Stimulated activated CD8-positive, alpha-beta memory T cell treated with anti-CD3 and anti-CD28 coated beads, Interleukin-2, amount 100 ng/mL, for 1 hour (primary cell): Measurements from ENCODE around the gene GLUL.

Experiments used
- DNase-seq, 2 donors: peaks; one replicate each; pipeline ENCODE4 v3.0.0-alpha.2; 2020; ENCODE audit warnings: low read depth in 2 of 2

GLUL gene

GRCh38 chr1:182391362-182392049 is at the start of gene GLUL:
Gene GLUL, minus strand, starts transcription at chr1:182391790. Its CDS starts 3,053 bp downstream, at chr1:182388737.
- DNase-seq, result peak in 1 of 2 donors; percentile 22

- DNase-seq, result no peak
These were observed 46.7 kb upstream of the GLUL start for GRCh38 chr1:182438326-182438725.

GRCh38 chr1:182433580-182433979 is 42.0 kb upstream of the GLUL start:
- DNase-seq, result no peak

DNA sequence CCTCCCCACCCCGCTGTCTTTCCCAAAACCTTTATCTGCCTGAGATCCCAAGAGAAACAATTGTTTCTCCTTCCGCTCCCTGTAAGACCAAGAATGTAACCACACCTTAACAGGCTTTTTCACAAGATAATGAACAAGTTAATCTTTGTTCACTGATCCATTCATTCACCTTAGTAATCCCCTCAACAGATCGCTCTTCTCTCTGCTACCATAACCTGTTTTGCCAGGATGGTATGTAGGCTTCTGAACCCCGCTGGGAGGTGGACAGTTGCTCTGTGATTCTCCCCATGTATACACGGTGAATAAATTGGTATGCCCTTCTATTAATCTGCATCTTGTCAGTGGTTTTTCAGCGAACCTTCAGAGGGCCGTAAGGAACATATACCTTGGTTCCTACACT is 39.7 kb upstream of the GLUL start:
- DNase-seq, result no peak

DNA sequence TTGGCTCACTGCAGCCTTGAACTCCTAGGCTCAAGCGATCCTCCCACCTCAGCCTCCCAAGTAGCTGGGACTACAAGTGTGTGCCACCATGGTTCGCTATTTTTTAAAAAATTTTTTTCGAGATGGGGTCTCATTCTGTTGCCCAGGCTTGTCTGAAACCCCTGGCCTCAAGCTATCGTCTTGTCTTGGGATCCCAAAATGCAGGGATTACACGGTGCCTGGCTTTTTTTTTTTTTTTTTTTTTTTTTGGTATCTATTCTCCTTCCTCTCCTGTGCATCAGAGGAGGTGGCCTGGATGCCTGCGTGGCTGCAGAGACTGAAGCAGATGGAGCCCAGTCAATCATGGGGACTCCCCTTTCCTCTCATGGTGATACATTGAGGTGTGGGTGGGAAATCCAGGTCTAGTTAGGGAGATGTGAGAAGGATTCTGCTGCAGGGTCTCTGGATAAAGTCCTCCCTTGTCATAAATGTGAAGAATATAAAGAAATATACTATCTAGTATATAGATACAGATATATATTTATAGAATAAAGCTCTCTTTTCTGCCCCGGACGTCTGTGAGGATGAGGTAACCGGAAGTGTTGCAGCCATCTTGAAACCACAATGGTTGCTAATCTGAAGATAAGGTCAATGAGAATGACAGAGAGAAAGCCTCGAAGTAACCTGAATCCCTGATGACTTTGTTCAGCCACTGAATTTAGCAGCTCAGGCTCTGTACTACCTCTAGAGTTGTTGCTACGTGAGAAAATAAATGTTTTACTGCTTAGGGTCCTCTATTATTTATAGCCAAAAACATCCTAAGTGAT is 38.9 kb upstream of the GLUL start:
- no peak for DNase-seq

DNA sequence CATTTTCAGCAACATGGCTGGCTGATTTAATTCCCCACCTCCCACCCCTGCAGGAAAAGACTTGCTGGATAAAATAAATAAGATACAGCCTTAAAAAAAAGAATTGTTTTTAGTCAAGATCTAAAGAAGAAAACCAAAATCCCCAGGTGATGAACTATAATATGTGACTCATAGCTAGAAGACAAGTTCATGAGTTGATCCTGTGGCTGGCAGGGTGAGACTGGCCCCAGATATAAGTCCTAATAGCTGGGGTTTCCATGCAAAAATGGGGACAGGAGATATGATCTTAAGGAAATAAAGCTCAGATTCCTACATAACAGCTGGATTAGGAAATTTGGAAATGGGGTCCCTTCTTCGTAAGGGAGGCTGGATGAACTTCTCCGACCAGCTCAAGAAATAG is 36.5 kb upstream of the GLUL start:
- DNase-seq, result no peak

GRCh38 chr1:182426442-182427430 is 35.1 kb upstream of the GLUL start:
- DNase-seq, result no peak

DNA sequence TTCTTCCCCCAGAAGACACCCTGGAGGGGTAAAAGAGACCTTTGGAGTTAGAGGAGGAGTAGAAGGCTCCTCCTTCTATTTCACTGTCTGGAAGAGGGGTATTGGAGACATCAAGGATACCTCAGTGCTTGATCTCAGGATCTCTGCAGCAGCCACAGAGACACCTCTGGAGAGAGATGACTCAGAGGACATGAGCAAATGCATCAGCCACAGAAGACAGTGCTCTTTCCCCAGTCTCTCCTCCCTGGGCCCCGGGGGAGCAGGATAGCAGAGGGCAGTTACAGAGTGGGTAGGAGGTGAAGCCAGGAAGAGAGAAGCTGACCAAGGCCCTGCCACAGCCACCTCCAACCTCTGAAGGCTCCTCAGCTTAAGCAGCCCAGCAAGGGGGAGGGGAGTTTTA is 24.2 kb upstream of the GLUL start:
- no peak for DNase-seq

DNA sequence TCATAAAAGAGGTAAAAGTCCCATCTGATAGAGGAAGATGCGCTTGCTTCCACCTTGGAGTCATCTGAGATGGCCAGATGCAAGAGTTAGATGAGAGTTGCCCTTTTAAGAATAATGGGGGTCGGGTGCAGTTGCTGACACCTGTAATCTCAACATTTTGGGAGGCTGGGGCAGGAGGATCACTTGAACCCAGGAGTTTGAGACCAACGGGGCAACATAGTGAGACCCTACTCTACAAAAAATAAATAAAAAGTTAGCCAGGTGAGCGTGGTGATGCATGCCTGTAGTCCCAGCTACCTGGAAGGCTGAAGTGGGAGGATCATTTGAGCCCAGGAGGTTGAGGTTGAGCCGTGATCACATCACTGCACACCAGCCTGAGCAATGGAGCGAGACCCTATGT is 22.4 kb upstream of the GLUL start:
- no peak for DNase-seq

GRCh38 chr1:182413486-182413885 is 21.9 kb upstream of the GLUL start:
- no peak for DNase-seq

DNA sequence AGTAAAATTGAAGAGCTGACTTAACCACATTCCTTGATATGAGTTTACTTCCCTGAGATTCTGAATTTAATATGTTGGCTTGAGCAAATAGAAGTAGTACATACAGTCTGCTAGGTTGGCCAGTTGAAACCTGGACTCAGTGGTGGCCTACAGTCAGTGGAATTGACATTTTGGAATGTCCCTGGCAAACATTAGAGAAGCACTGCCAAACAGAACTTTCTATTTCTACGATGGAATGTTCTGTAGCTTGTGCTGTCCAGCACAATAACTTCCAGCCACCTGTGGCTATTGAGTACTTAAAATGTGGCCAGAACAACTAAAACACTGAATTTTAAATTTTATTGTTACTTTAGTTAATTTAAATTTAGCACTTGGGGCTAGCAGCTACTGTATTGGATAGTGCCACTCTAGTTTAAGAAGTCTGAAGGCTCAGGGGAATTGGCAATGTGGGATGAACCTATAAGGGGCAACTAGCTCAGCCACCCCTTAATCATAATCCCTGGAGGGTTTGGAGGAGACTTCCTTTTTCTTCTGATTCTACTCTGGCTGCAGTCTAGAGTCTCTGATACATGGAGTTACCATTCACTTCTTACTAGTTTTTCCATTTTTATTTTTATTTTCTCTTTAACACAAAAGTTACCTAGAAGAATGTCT is 19.2 kb upstream of the GLUL start:
- DNase-seq, result no peak

DNA sequence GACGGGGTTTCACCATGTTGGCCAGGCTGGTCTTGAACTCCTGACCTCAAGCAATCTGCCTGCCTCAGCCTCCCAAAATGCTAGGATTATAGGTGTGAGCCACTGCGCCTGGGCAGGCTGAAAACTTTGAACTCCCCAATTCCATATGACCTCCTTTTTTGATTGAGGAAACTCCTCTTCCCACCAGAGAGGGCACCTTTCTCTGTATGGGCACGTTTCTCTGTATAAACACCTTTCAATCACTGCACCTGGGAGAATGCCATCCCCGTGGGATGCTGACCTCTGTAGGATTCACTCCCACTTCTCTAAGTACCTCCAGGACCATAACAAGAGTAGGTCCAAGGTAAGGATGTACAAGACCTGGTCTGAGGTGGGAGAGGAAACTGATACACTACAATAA is 18.5 kb upstream of the GLUL start:
- no peak for DNase-seq

GRCh38 chr1:182408435-182409075 is 17.0 kb upstream of the GLUL start:
- DNase-seq, result no peak

GRCh38 chr1:182407724-182408123 is 16.1 kb upstream of the GLUL start:
- DNase-seq, result no peak

DNA sequence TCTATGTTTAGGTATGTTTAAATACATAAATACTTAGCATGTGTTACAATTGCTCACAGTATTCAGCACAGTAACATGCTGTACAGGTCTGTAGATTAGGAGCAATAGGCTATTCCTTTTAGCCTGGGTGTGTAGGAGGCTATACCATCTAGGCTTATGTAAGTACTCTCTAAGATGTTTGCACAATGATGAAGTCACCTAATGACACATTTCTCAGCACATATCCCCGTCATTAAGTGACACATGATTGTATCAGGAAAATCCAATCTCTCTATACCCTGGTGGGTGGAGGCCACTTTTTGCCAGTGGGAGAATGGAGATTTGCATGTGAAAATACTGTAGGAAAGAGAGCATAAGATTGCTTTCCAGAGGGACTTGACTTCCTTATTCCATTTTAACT is 14.4 kb upstream of the GLUL start:
- DNase-seq, result no peak

- no peak for DNase-seq
These were observed 14.0 kb upstream of the GLUL start for GRCh38 chr1:182405578-182405977.

- no peak for DNase-seq
These were observed 13.2 kb upstream of the GLUL start for GRCh38 chr1:182404781-182405180.

DNA sequence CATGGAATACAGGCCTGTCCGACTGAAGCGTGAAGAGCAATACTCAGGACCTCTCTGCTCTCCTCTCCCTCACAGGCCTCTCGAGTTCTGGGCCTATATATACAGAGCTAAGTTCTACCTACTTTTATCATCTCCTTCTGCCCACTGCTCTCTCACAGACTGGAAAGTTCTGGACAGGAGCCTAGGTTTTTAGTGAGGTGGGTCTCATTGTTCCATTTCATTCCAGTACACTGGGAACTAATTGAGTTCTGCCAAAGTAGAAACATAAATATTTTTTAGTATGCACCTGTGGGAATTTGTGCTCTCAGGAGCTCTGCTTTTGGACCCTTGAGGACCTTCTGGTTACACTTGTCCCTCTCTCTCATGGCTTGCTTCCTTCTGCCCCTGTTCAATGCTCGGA is 9.0 kb upstream of the GLUL start, which contains the start of gene TEDDM1:
TSS of gene TEDDM1 (minus strand) at position 101 of the 400 bp plus-strand sequence. CDS start 182 bp downstream, outside the sequence.
- DNase-seq, result no peak

DNA sequence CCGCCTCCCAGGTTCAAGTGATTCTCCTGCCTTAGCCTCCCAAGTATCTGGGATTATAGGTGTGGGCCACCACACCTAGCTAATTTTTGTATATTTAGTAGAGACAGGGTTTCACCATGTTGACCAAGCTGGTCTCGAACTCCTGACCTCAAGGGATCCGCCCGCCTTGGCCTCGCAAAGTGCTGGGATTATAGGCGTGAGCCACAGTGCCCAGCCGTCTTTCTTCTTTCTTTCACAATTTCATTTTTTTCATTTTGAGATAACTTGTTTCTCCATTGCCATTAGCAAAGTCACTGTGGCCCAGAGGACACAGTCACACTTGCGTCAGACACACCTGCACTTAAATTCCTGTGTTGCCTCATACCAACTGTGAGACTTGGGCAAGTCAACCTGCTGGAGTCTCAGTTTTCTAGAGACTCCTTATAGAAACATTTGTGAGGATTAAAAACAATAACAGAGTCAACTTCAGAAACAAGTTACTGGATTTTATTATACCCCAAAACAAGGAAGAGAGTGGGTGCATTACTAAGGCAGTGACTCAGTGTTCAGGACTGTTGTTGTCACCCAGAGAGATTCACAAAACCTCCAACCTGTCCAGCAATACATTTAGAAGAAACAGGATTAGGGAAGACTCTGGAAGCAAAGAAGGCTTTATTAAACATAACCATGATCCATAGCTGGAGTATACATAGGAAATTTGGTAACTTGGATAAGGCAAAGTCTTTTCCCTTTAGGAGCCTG is 6.2 kb upstream of the GLUL start:
- DNase-seq, result no peak

DNA sequence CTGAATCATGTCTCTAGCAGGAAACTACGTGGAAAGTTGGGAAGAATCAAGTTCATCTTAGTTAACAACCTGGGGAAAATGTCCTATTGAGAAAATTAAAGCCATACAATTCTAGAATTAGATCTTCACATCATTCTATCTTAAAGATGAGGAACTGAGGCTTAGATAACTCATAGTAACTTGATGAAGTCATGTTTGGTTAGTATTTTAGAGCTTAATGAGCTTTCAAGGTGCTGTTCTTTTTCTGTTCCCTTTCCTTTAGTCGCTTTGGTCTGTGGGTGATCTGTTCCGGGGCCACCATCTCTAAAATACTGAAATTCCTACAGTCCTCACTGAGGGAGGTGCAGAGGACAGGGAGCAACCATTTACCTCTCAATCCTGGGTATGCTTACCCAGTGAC is 4.3 kb upstream of the GLUL start:
- no peak for DNase-seq
